ENCODE results near the gene KCNMB2. TPM values are rescaled to one million over a fixed set of nuclear protein-coding genes. Genes with fewer than 3 reads are reported as not detected.
"Not testable (repeated sequence)": the region's sequence is repeated elsewhere in the genome, so short reads cannot be mapped to it uniquely, and the experiment has no call there.

The KCNMB2 gene
- total RNA-seq, 1 donor from 2014 or later: not detected

- no peak for TF ChIP-seq CTCF (IDR thresholded peaks at IDR 0.05)
- Histone ChIP-seq H3K36me3 (no peaks in the 10 kb centered on the region), H3K4me1 (peaks cover 0 to 3% of the 10 kb centered on the region in 2 donors), H3K9me3 (no peaks in the 10 kb centered on the region), H3K4me3 (no peak overlapping the region), H3K27ac (no peak overlapping the region), H3K27me3 (no peaks in the 10 kb centered on the region)
- intact Hi-C loops (cut with DNase I): no loop called here
- no peak for DNase-seq (ENCODE audit: low spot score in 2 of 2)
These were observed 200.1 kb downstream of the KCNMB2 start for GRCh38 chr3:178736300-178736699.

GRCh38 chr3:178739720-178740119 is 203.5 kb downstream of the KCNMB2 start:
- intact Hi-C loops (cut with DNase I): no loop called here
- Histone ChIP-seq H3K4me1 (peaks cover 0 to 3% of the 10 kb centered on the region in 2 donors), H3K27ac (no peak overlapping the region), H3K27me3 (no peaks in the 10 kb centered on the region), H3K9me3 (no peaks in the 10 kb centered on the region), H3K4me3 (no peak overlapping the region), H3K36me3 (no peaks in the 10 kb centered on the region)
- DNase-seq (ENCODE audit: low spot score in 2 of 2): no peak
- TF ChIP-seq CTCF (IDR thresholded peaks at IDR 0.05): no peak

GRCh38 chr3:178741020-178741419 is 204.8 kb downstream of the KCNMB2 start:
- no peaks in the 10 kb centered on the region for H3K4me1 ChIP-seq
- intact Hi-C loops (cut with DNase I): no loop called here
- no peak for TF ChIP-seq CTCF (IDR thresholded peaks at IDR 0.05)
- no peaks in the 10 kb centered on the region for H3K9me3 ChIP-seq
- no peaks in the 10 kb centered on the region for H3K27me3 ChIP-seq
- no peak for DNase-seq (ENCODE audit: low spot score in 2 of 2)
- no peak overlapping the region for H3K4me3 ChIP-seq
- no peaks in the 10 kb centered on the region for H3K36me3 ChIP-seq
- H3K27ac ChIP-seq: no peak overlapping the region

GRCh38 chr3:178743297-178743696 is 207.1 kb downstream of the KCNMB2 start:
- intact Hi-C loops (cut with DNase I): no loop called here
- no peaks in the 10 kb centered on the region for H3K27me3 ChIP-seq
- H3K9me3 ChIP-seq: no peaks in the 10 kb centered on the region
- no peak for DNase-seq (ENCODE audit: low spot score in 2 of 2)
- no peak for TF ChIP-seq CTCF (IDR thresholded peaks at IDR 0.05)
- H3K36me3 ChIP-seq: no peaks in the 10 kb centered on the region
- H3K27ac ChIP-seq: no peak overlapping the region
- no peak overlapping the region for H3K4me3 ChIP-seq
- no peaks in the 10 kb centered on the region for H3K4me1 ChIP-seq

- H3K27ac ChIP-seq; H3K4me1 ChIP-seq; H3K36me3 ChIP-seq; H3K4me3 ChIP-seq; DNase-seq (ENCODE audit: low spot score in 2 of 2); intact Hi-C loops (cut with DNase I); H3K9me3 ChIP-seq; H3K27me3 ChIP-seq: not testable (repeated sequence)
These were observed 209.8 kb downstream of the KCNMB2 start for GRCh38 chr3:178745861-178746655.

GRCh38 chr3:178748874-178749273 is 212.6 kb downstream of the KCNMB2 start:
- intact Hi-C loops (cut with DNase I): no loop called here
- no peak for DNase-seq (ENCODE audit: low spot score in 2 of 2)

More at GRCh38 chr3:178748874-178749273, 212.6 kb downstream of the KCNMB2 start:
- H3K9me3 ChIP-seq: no peaks in the 10 kb centered on the region
- no peak overlapping the region for H3K27ac ChIP-seq
- no peaks in the 10 kb centered on the region for H3K36me3 ChIP-seq
- H3K27me3 ChIP-seq: no peaks in the 10 kb centered on the region
- no peak for TF ChIP-seq CTCF (IDR thresholded peaks at IDR 0.05)
- H3K4me3 ChIP-seq: no peak overlapping the region
- no peaks in the 10 kb centered on the region for H3K4me1 ChIP-seq

Data from ascending aorta (tissue), 2 donors.